HepG2 (cell line): Measurements from ENCODE around the gene ZNF554. TPM values are rescaled to one million over a fixed set of nuclear protein-coding genes. Genes with fewer than 3 reads are reported as not detected.

Experiments used
- ATAC-seq: fragments of 200-7000 bp; cut with Tn5 transposase; 3 replicates; pipeline ENCODE4 v1.9.1; 2020; ENCODE audit warnings: mild to moderate bottlenecking, moderate library complexity
- BruUV-seq: library from RNA; stranded (reverse); fragments of 400-500 nt; replicated peaks from 2 replicates; lab custom pipeline; 2021; lab: Mats Ljungman, UMichigan
- CTCF ChIA-PET: fragments of 300-600 bp; formaldehyde crosslinking; extraction: SDS; loops from one replicate; lab custom pipeline; 2021; ENCODE audit warnings: low total read pairs, inconsistent platforms, low intra/inter-chr PET ratio; lab: Yijun Ruan, JAX
- POLR2A ChIA-PET: fragments of 350-600 bp; sonication (Branson Sonifier 250); formaldehyde crosslinking; loops from one replicate; lab custom pipeline; 2020; ENCODE audit warnings: antibody characterized with exemption, inconsistent platforms; lab: Yijun Ruan, JAX
- DNase-seq: peaks from one replicate; pipeline ENCODE4 v3.0.0-alpha.2; 2015; ENCODE audit warnings: low spot score
- FAIRE-seq: peaks from 3 replicates; lab custom pipeline; 2011; peaks lifted over from hg19 to GRCh38; lab: Jason Lieb, UNC
- H2AFZ ChIP-seq: one replicate; pipeline ENCODE4 v1.6.1; 2011; ENCODE audit warnings: low read length, inconsistent platforms
- H3K27ac ChIP-seq: fragments of 300-600 bp; 3 replicates; pipeline ENCODE4 v1.8.0; 2011; ENCODE audit warnings: mixed run types, mild to moderate bottlenecking, mixed read lengths, low read length, inconsistent platforms; ENCODE audit not compliant: insufficient read depth; ENCODE audit errors: extremely low read length
- H3K27me3 ChIP-seq, 2 experiments: fragments of 200-600 bp in 1 of 2; 2 replicates in 1 of 2; 3 replicates in 1 of 2; pipeline versions ENCODE4 v1.6.0 to v1.8.0; 2011; ENCODE audit warnings: low read length in 2 of 2, mild to moderate bottlenecking in 2 of 2, moderate library complexity in 2 of 2, inconsistent platforms in 1 of 2; ENCODE audit not compliant: insufficient read depth in 2 of 2, control insufficient read depth in 1 of 2
- H3K36me3 ChIP-seq, 2 experiments: fragments of 200-600 bp in 1 of 2; replicated peaks in 1 of 2; 2 replicates in 1 of 2; 3 replicates in 1 of 2; pipeline versions ENCODE4 v1.5.1 to v1.8.0; 2011; ENCODE audit warnings: low read length in 2 of 2, inconsistent platforms in 1 of 2; ENCODE audit not compliant: insufficient read depth in 2 of 2, control insufficient read depth in 1 of 2
- H3K4me1 ChIP-seq: 2 replicates; pipeline ENCODE4 v1.5.1; 2012; ENCODE audit warnings: low read length, inconsistent platforms; ENCODE audit not compliant: insufficient read depth
- H3K4me2 ChIP-seq: 2 replicates; pipeline ENCODE4 v1.6.0; 2011; ENCODE audit warnings: low read depth, low read length, inconsistent platforms
- H3K4me3 ChIP-seq, 3 experiments: fragments of 200-600 bp in 1 of 3; sonication (generic), shearing (Covaris generic) in 1 of 3; replicated peaks in 1 of 3; 2 replicates each; pipeline ENCODE4 v1.5.1; 2011 to 2016; ENCODE audit warnings: low read length in 3 of 3, inconsistent platforms in 2 of 3, low read depth in 2 of 3, mild to moderate bottlenecking in 2 of 3, control low read depth in 1 of 3, mixed read lengths in 1 of 3; ENCODE audit not compliant: insufficient read depth in 1 of 3
- H3K79me2 ChIP-seq: one replicate; pipeline ENCODE4 v1.6.1; 2011; ENCODE audit warnings: low read length, inconsistent platforms; ENCODE audit not compliant: insufficient read depth
- H3K9ac ChIP-seq: 2 replicates; pipeline ENCODE4 v1.6.0; 2011; ENCODE audit warnings: mild to moderate bottlenecking, low read depth, low read length, inconsistent platforms; ENCODE audit not compliant: insufficient read depth
- H3K9me3 ChIP-seq: 2 replicates; pipeline ENCODE4 v1.5.1; 2012; ENCODE audit warnings: mild to moderate bottlenecking, low read length
- H4K20me1 ChIP-seq: 2 replicates; pipeline ENCODE4 v1.6.0; 2011; ENCODE audit warnings: inconsistent platforms, mild to moderate bottlenecking, low read length, moderate library complexity; ENCODE audit not compliant: insufficient read depth
- CEBPB ChIP-seq: IDR thresholded peaks from 2 replicates; pipeline ENCODE4 v1.6.1; 2011; ENCODE audit warnings: low read depth, low read length, improper control_type of control experiment, borderline replicate concordance
- HMG20A ChIP-seq: IDR thresholded peaks from 2 replicates; pipeline ENCODE4 v1.6.1; 2016; ENCODE audit warnings: borderline replicate concordance
- KLF12 ChIP-seq: sonication (generic); formaldehyde crosslinking; IDR thresholded peaks from 2 replicates; pipeline ENCODE4 v1.4.0; 2020; ENCODE audit warnings: missing genetic modification reagents, borderline replicate concordance
- MED8 ChIP-seq: sonication (generic); formaldehyde crosslinking; IDR thresholded peaks from 2 replicates; pipeline ENCODE4 v1.8.1; 2023; ENCODE audit warnings: mild to moderate bottlenecking, missing genetic modification reagents; ENCODE audit not compliant: insufficient replicate concordance
- NCOA2 ChIP-seq: sonication (generic); formaldehyde crosslinking; IDR thresholded peaks from 2 replicates; pipeline ENCODE4 v1.8.0; 2022; ENCODE audit warnings: inconsistent platforms
- PAF1 ChIP-seq: IDR thresholded peaks from 2 replicates; pipeline ENCODE4 v1.6.1; 2016; ENCODE audit warnings: missing genetic modification reagents, missing compliant biosample characterization
- ZGPAT ChIP-seq: IDR thresholded peaks from 2 replicates; pipeline ENCODE4 v1.6.1; 2016; ENCODE audit warnings: mild to moderate bottlenecking
- ZNF501 ChIP-seq: sonication (generic); formaldehyde crosslinking; IDR thresholded peaks from 2 replicates; pipeline ENCODE4 v1.5.1; 2020; ENCODE audit warnings: mild to moderate bottlenecking, moderate library complexity, missing genetic modification reagents
- ZNF546 ChIP-seq: sonication (generic); formaldehyde crosslinking; conservative IDR thresholded peaks from 2 replicates; pipeline ENCODE4 v1.8.1; 2023; ENCODE audit warnings: mild to moderate bottlenecking, missing genetic modification reagents
- ZNF549 ChIP-seq: sonication (generic); formaldehyde crosslinking; IDR thresholded peaks from 2 replicates; pipeline ENCODE4 v1.5.0; 2020; ENCODE audit warnings: missing genetic modification reagents
- ZNF570 ChIP-seq: sonication (generic); formaldehyde crosslinking; IDR thresholded peaks from 2 replicates; pipeline ENCODE4 v1.4.0; 2020; ENCODE audit warnings: mild to moderate bottlenecking, missing genetic modification reagents, borderline replicate concordance
- WGBS: methylation state at CpG from one replicate; pipeline ENCODE4 v1.1.6; 2017; ENCODE audit warnings: low lambda C conversion rate; 5-methylcytosine and 5-hydroxymethylcytosine counted together
- in situ Hi-C: cut with HindIII; loops from 2 replicates; pipeline ENCODE4 v1.10.0; 2017; ENCODE audit warnings: low pct_unique_long_range_greater_than_20kb; ENCODE audit not compliant: extremely low pct_ligation_motif_present
- intact Hi-C: fragments of 100-400 bp; cut with micrococcal nuclease; formaldehyde crosslinking; loops from one replicate; pipeline ENCODE4 v1.10.0; 2022; ENCODE audit not compliant: unreplicated experiment
- polyA plus RNA-seq, 8 experiments: library from polyadenylated mRNA; depleted of rRNA in 3 of 8; stranded (reverse) in 7 of 8; unstranded in 1 of 8; fragments of >200 nt; fragmentation: Illumina TruSeq in 4 of 8; extraction: Trizol in 4 of 8; gene quantifications; 2 replicates each; pipeline versions ENCODE4 v1.2.1 to v1.2.3, GENCODE V29; 2011 to 2016; ENCODE audit warnings: low read depth in 4 of 8, missing spikeins in 1 of 8, mixed read lengths in 1 of 8; ENCODE audit not compliant: insufficient read depth in 1 of 8
- total RNA-seq, 5 experiments: library from RNA; depleted of rRNA; stranded (reverse); fragments of >200 nt; fragmentation: Illumina TruSeq; extraction: Trizol; gene quantifications; 2 replicates each; pipeline ENCODE4 v1.2.3, GENCODE V29; 2016; ENCODE audit warnings: low read depth in 1 of 5

ZNF554 gene
- total and polyA plus RNA-seq, 2 of the 13 experiments (the other 11 are each of a cell fraction or from before 2014, with no cell fraction given): 2.2 to 2.7 TPM

GRCh38 chr19:2816641-2817040, 3.0 kb upstream of the ZNF554 start:
- intact Hi-C loops: no loop called here
- H3K27ac ChIP-seq: no peak overlapping the region
- no peak overlapping the region for H3K4me3 ChIP-seq
- no peak overlapping the region for H3K4me2 ChIP-seq
- no peaks in the 10 kb centered on the region for H3K27me3 ChIP-seq
- ATAC-seq (no peak), DNase-seq (no peak), FAIRE-seq (no peak)
- ChIA-PET CTCF (no interaction called here), POLR2A (no interaction called here)
- BruUV-seq: no TSS peak
- no peak for TF ChIP-seq NCOA2 (CRISPR knock-in tag)
- TF ChIP-seq ZGPAT: no peak
- no peak for TF ChIP-seq ZNF570 (CRISPR knock-in tag)
- TF ChIP-seq ZNF546: no peak
- no peak for TF ChIP-seq PAF1 (CRISPR knock-in tag)
- no peak for TF ChIP-seq HMG20A (CRISPR knock-in tag)
- no peak for TF ChIP-seq KLF12 (CRISPR knock-in tag)
- no peak for TF ChIP-seq MED8 (CRISPR knock-in tag)
- TF ChIP-seq ZNF549 (CRISPR knock-in tag): no peak
- no peak for TF ChIP-seq ZNF501 (CRISPR knock-in tag)
- no peak for TF ChIP-seq CEBPB
- H4K20me1 ChIP-seq: no peaks in the 10 kb centered on the region
- H2AFZ ChIP-seq: no peak overlapping the region
- H3K9me3 ChIP-seq: no peaks in the 10 kb centered on the region
- H3K4me1 ChIP-seq: peaks cover 4% of the 10 kb centered on the region
- in situ Hi-C loops: loop anchor here (10.0 kb wide), 1 partner anchor 58 kb away; no protein-coding TSS in a partner anchor
- H3K79me2 ChIP-seq: no peaks in the 10 kb centered on the region
- 94% methylated on average over 15 of the region's 16 CpGs for WGBS
- no peak overlapping the region for H3K9ac ChIP-seq
- H3K36me3 ChIP-seq: peaks cover 4 to 13% of the 10 kb centered on the region in 2 experiments; a peak in 1 of 5 replicates
